K562 (cell line): ENCODE results near the gene ERVH48-1. TPM values are rescaled to one million over a fixed set of nuclear protein-coding genes. Genes with fewer than 3 reads are reported as not detected.
"Not testable (repeated sequence)": the region's sequence is repeated elsewhere in the genome, so short reads cannot be mapped to it uniquely, and the experiment has no call there.

Experiments used
- ATAC-seq: fragments of 200-7000 bp; cut with Tn5 transposase; 3 replicates; pipeline ENCODE4 v1.9.1; 2020; ENCODE audit warnings: moderate library complexity
- BruUV-seq: library from RNA; stranded (reverse); fragments of 400-500 nt; replicated peaks from 2 replicates; lab custom pipeline; 2021; lab: Mats Ljungman, UMichigan
- CTCF ChIA-PET: fragments of 300-600 bp; formaldehyde crosslinking; extraction: SDS; loops from one replicate; lab custom pipeline; 2021; ENCODE audit warnings: low intra/inter-chr PET ratio; lab: Yijun Ruan, JAX
- POLR2A ChIA-PET: fragments of 300-600, 350-650 bp; sonication (Branson Sonifier 250); formaldehyde crosslinking; extraction: SDS; loops from one replicate; lab custom pipeline; 2021; ENCODE audit warnings: antibody characterized with exemption, inconsistent platforms; lab: Yijun Ruan, JAX
- DNase-seq, 4 experiments: peaks; one replicate each; pipeline versions ENCODE4 v3.0.0 to v3.0.0-alpha.2; 2011 to 2018; ENCODE audit warnings: low spot score in 3 of 4, mixed read lengths in 3 of 4; ENCODE audit errors: extremely low read depth in 1 of 4
- FAIRE-seq: peaks from 2 replicates; lab custom pipeline; 2011; peaks lifted over from hg19 to GRCh38; lab: Jason Lieb, UNC
- H2AFZ ChIP-seq: 2 replicates; pipeline ENCODE4 v1.6.0; 2011; ENCODE audit warnings: low read depth, low read length, control low read depth, inconsistent platforms
- H3K27ac ChIP-seq: fragments of 200-600 bp; 3 replicates; pipeline ENCODE4 v1.8.0; 2011; ENCODE audit warnings: low read depth, mild to moderate bottlenecking, control low read depth, inconsistent platforms, low read length, moderate library complexity, mixed read lengths; ENCODE audit errors: extremely low read depth
- H3K27me3 ChIP-seq, 2 experiments: fragments of 300-600 bp in 1 of 2; 2 replicates in 1 of 2; 3 replicates in 1 of 2; pipeline versions ENCODE4 v1.6.0 to v1.8.0; 2011; ENCODE audit warnings: inconsistent platforms in 2 of 2, low read length in 2 of 2, mild to moderate bottlenecking in 1 of 2, mixed read lengths in 1 of 2, moderate library complexity in 1 of 2; ENCODE audit not compliant: control insufficient read depth in 2 of 2, insufficient read depth in 2 of 2
- H3K36me3 ChIP-seq: fragments of 300-600 bp; 3 replicates; pipeline ENCODE4 v1.8.0; 2011; ENCODE audit warnings: mild to moderate bottlenecking, low read length, inconsistent platforms; ENCODE audit not compliant: control insufficient read depth, insufficient read depth
- H3K4me1 ChIP-seq, 2 experiments: fragments of 200-600 bp in 1 of 2; replicated peaks in 1 of 2; 2 replicates in 1 of 2; 3 replicates in 1 of 2; pipeline versions ENCODE4 v1.5.1 to v1.8.0; 2011; ENCODE audit warnings: inconsistent platforms in 2 of 2, low read length in 2 of 2, mild to moderate bottlenecking in 1 of 2, mixed read lengths in 1 of 2, moderate library complexity in 1 of 2; ENCODE audit not compliant: control insufficient read depth in 2 of 2, insufficient read depth in 2 of 2
- H3K4me2 ChIP-seq: 2 replicates; pipeline ENCODE4 v1.6.1; 2011; ENCODE audit warnings: low read length, control low read depth, inconsistent platforms, mixed read lengths; ENCODE audit not compliant: insufficient read depth
- H3K4me3 ChIP-seq: fragments of 200-600 bp; sonication (generic), shearing (Covaris generic); 2 replicates; pipeline ENCODE4 v1.5.1; 2016; ENCODE audit warnings: control low read depth, inconsistent platforms
- H3K79me2 ChIP-seq: fragments of 200-600 bp; 3 replicates; pipeline ENCODE4 v1.8.0; 2011; ENCODE audit warnings: low read length, inconsistent platforms; ENCODE audit not compliant: control insufficient read depth, insufficient read depth
- H3K9ac ChIP-seq, 2 experiments: 2 replicates each; pipeline versions ENCODE4 v1.6.0 to v1.6.1; 2011; ENCODE audit warnings: low read depth in 2 of 2, low read length in 2 of 2, control low read depth in 1 of 2, inconsistent platforms in 1 of 2, mild to moderate bottlenecking in 1 of 2, mixed read lengths in 1 of 2; ENCODE audit not compliant: insufficient read depth in 1 of 2
- H3K9me1 ChIP-seq: one replicate; pipeline ENCODE4 v1.6.0; 2011; ENCODE audit warnings: inconsistent platforms, mild to moderate bottlenecking, low read length, moderate library complexity; ENCODE audit not compliant: control insufficient read depth, insufficient read depth
- H3K9me3 ChIP-seq: replicated peaks from 2 replicates; pipeline ENCODE4 v1.5.1; 2011; ENCODE audit warnings: low read depth, low read length, inconsistent platforms; ENCODE audit not compliant: control insufficient read depth, insufficient read depth
- H4K20me1 ChIP-seq: replicated peaks from 2 replicates; pipeline ENCODE4 v1.6.1; 2011; ENCODE audit warnings: low read length, inconsistent platforms, mixed read lengths; ENCODE audit not compliant: control insufficient read depth, insufficient read depth
- ATF7 ChIP-seq: fragments of 450-650 bp; IDR thresholded peaks from 2 replicates; pipeline ENCODE4 v1.7.1; 2014; ENCODE audit warnings: mild to moderate bottlenecking, moderate library complexity
- CBFA2T2 ChIP-seq: fragments of 450-650 bp; conservative IDR thresholded peaks from 2 replicates; pipeline ENCODE4 v1.6.1; 2017; ENCODE audit warnings: mild to moderate bottlenecking
- CEBPG ChIP-seq, 3 experiments: fragments of 200-800 bp in 1 of 3; sonication (Bioruptor generic) in 1 of 3; sonication (generic) in 1 of 3; formaldehyde crosslinking in 1 of 3; IDR thresholded peaks in 2 of 3; conservative IDR thresholded peaks in 1 of 3; 2 replicates each; pipeline versions ENCODE4 v1.6.1 to v1.8.0; 2016 to 2022; ENCODE audit warnings: missing compliant biosample characterization in 2 of 3, missing genetic modification characterization in 2 of 3, mild to moderate bottlenecking in 1 of 3, missing genetic modification reagents in 1 of 3
- DACH1 ChIP-seq: fragments of 450-650 bp; IDR thresholded peaks from 2 replicates; pipeline ENCODE4 v1.6.1; 2018; ENCODE audit not compliant: partially characterized antibody
- HDAC1 ChIP-seq, 2 experiments: fragments of 450-650 bp; IDR thresholded peaks; 2 replicates each; pipeline ENCODE4 v1.6.1; 2016 to 2017; ENCODE audit warnings: inconsistent platforms in 1 of 2, mild to moderate bottlenecking in 1 of 2, moderate library complexity in 1 of 2
- NR2C1 ChIP-seq, 2 experiments: fragments of 450-650 bp; IDR thresholded peaks; 2 replicates each; pipeline ENCODE4 v1.6.1; 2017; ENCODE audit warnings: mild to moderate bottlenecking in 2 of 2, antibody characterized with exemption in 1 of 2, inconsistent platforms in 1 of 2, missing compliant biosample characterization in 1 of 2, missing genetic modification characterization in 1 of 2
- NR2C2 ChIP-seq, 2 experiments: fragments of 200-800 bp in 1 of 2; sonication (Bioruptor generic) in 1 of 2; sonication (generic) in 1 of 2; formaldehyde crosslinking in 1 of 2; IDR thresholded peaks; 2 replicates each; pipeline versions ENCODE4 v1.6.1 to v1.8.0; 2016 to 2022; ENCODE audit warnings: mild to moderate bottlenecking in 1 of 2, missing compliant biosample characterization in 1 of 2, missing genetic modification characterization in 1 of 2, missing genetic modification reagents in 1 of 2
- NRF1 ChIP-seq, 2 experiments: fragments of 450-650 bp; IDR thresholded peaks in 1 of 2; conservative IDR thresholded peaks in 1 of 2; 2 replicates each; pipeline ENCODE4 v1.6.1; 2014; ENCODE audit warnings: mild to moderate bottlenecking in 2 of 2
- RCOR1 ChIP-seq, 2 experiments: IDR thresholded peaks; 2 replicates each; pipeline ENCODE4 v1.6.1; 2012; ENCODE audit warnings: low read depth in 2 of 2, low read length in 2 of 2, borderline replicate concordance in 1 of 2, improper control_type of control experiment in 1 of 2
- SMARCA4 ChIP-seq: fragments of 450-650 bp; IDR thresholded peaks from 2 replicates; pipeline ENCODE4 v1.6.1; 2016
- TCF3 ChIP-seq: sonication (generic); formaldehyde crosslinking; IDR thresholded peaks from 2 replicates; pipeline ENCODE4 v1.4.0; 2020; ENCODE audit warnings: mild to moderate bottlenecking, missing genetic modification reagents
- TEAD4 ChIP-seq, 2 experiments: sonication (generic) in 1 of 2; formaldehyde crosslinking in 1 of 2; IDR thresholded peaks; 2 replicates each; pipeline versions ENCODE4 v1.6.1 to v1.8.0; 2012 to 2022; ENCODE audit warnings: borderline replicate concordance in 1 of 2, inconsistent platforms in 1 of 2, low read length in 1 of 2, mild to moderate bottlenecking in 1 of 2, missing genetic modification reagents in 1 of 2
- WGBS: fragments of 100-300 bp; shearing (Covaris generic); methylation state at CpG from one replicate; pipeline ENCODE4 v1.1.6; 2016; ENCODE audit warnings: low coverage, mixed read lengths; ENCODE audit not compliant: insufficient coverage; ENCODE audit errors: missing lambda C conversion rate; 5-methylcytosine and 5-hydroxymethylcytosine counted together
- in situ Hi-C: fragments of 300-500 bp; cut with MboI; formaldehyde crosslinking; loops from 4 replicates; pipeline ENCODE4 v1.15.0; 2018; ENCODE audit warnings: inconsistent platforms, mixed read lengths
- intact Hi-C: fragments of 100-400 bp; cut with micrococcal nuclease; formaldehyde crosslinking; loops from 2 replicates; pipeline ENCODE4 v1.14.2; 2022
- polyA plus RNA-seq, 8 experiments: library from polyadenylated mRNA; depleted of rRNA in 4 of 8; stranded (reverse) in 5 of 8; unstranded in 3 of 8; fragments of >200 nt; fragmentation: Nextera tagmentation in 2 of 8; fragmentation: Illumina TruSeq in 1 of 8; extraction: Ambion mirVana in 2 of 8; extraction: Trizol in 1 of 8; gene quantifications; 2 replicates each; pipeline versions ENCODE4 v1.2.1 to v1.2.3, GENCODE V29; 2011 to 2014; ENCODE audit warnings: inconsistent platforms in 1 of 8, missing spikeins in 1 of 8
- total RNA-seq, 7 experiments: library from RNA; depleted of rRNA in 6 of 7; stranded (reverse); fragments of >200 nt in 6 of 7; fragmentation: Illumina TruSeq in 2 of 7; extraction: Trizol in 2 of 7; gene quantifications; 2 replicates each; pipeline versions ENCODE4 v1.2.1 to v1.2.3, GENCODE V29; 2011 to 2021; ENCODE audit warnings: low replicate concordance in 1 of 7
- TF ChIP-seq, protein P1 (sequence below): fragments of 200-800 bp; sonication (Bioruptor generic); IDR thresholded peaks from 2 replicates; pipeline ENCODE4 v1.6.1; 2017; ENCODE audit warnings: missing genetic modification characterization, missing compliant biosample characterization
- TF ChIP-seq, protein P2 (sequence below): sonication (generic); formaldehyde crosslinking; IDR thresholded peaks from 2 replicates; pipeline ENCODE4 v1.8.0; 2022; ENCODE audit warnings: missing genetic modification reagents, mild to moderate bottlenecking, moderate library complexity, borderline replicate concordance
- TF ChIP-seq, protein P3 (sequence below): sonication (generic); IDR thresholded peaks from 2 replicates; pipeline ENCODE4 v1.6.1; 2016

Gene ERVH48-1
- total and polyA plus RNA-seq, 9 of the 15 experiments (the other 6 are each of a cell fraction or from before 2014, with no cell fraction given) = 0.08 to 0.49 (median 0.16) TPM; not detected in 3

DNA sequence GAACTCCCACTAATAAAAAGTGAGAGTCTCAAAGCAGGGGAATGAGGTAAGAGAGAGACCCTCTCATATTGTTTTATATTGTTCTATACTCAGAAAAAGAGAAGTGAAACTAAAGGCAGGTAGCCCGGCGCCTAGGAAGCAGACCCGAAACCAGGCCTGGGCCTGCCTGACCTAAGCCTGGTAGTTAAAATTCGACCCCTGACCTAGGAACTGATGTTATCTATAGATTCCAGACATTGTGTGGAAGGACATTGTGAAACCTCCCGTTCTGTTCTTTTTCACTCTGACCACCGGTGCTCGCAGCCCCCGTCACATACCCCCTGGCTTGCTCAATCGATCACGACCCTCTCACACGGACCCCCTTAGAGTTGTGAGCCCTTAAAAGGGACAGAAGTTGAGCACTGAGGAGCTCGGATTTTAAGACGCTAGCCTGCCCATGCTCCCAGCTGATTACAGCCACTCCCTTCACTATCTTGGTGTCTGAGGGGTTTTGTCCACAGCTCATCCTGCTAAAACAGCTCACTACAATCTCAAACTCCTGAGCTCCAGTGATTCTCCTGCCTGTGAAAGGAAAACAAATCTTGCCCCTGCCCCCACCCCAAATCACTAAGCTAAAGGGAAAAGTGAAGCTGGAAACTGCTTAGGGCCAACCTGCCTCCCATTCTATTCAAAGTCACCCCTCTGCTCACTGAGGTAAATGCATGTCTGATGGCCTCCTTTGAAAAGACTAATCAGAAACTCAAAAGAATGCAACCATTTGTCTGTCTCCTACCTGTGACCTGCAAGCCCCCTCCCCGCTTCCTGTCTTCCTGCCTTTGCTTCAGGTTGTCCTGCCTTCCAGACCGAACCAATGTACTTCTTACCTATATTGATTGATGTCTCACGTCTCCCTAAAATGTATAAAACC lies 11.9 kb upstream of the ERVH48-1 start:
- H3K79me2 ChIP-seq; H3K9ac ChIP-seq; H4K20me1 ChIP-seq; H3K9me3 ChIP-seq; FAIRE-seq; H3K4me2 ChIP-seq; H3K9me1 ChIP-seq; BruUV-seq; in situ Hi-C loops; H3K27ac ChIP-seq; H2AFZ ChIP-seq; H3K27me3 ChIP-seq; intact Hi-C loops; H3K4me3 ChIP-seq; H3K36me3 ChIP-seq; CTCF ChIA-PET; TF ChIP-seq NR2C2 (CRISPR knock-in tag; IDR thresholded peaks at IDR 0.05); CEBPG (CRISPR knock-in tag; IDR thresholded peaks at IDR 0.05); TEAD4 (CRISPR knock-in tag; IDR thresholded peaks at IDR 0.05; ENCODE audit: borderline replicate concordance): not testable (repeated sequence)
- 18% methylated on average over 16 of the region's 16 CpGs for WGBS
- peak; percentile 67 for ATAC-seq
- DNase-seq = peak in 1 of 4 experiments; percentile 48
- H3K4me1 ChIP-seq = peaks cover 9 to 12% of the 10 kb centered on the region in 2 experiments; a peak in 4 of 5 replicates
- POLR2A ChIA-PET = interaction anchor here (1.2 to 1.3 kb wide), 2 partner anchors 8 to 18 kb away, joined by 3 to 5 read pairs; no protein-coding TSS in a partner anchor
- peak; percentile 76; the same call in 1 of the 2 replicates for TF ChIP-seq NR2C1 (IDR thresholded peaks at IDR 0.05)
- TF ChIP-seq NR2C1 (tag; IDR thresholded peaks at IDR 0.05) = peak; percentile 85
- TF ChIP-seq, protein P1, sequence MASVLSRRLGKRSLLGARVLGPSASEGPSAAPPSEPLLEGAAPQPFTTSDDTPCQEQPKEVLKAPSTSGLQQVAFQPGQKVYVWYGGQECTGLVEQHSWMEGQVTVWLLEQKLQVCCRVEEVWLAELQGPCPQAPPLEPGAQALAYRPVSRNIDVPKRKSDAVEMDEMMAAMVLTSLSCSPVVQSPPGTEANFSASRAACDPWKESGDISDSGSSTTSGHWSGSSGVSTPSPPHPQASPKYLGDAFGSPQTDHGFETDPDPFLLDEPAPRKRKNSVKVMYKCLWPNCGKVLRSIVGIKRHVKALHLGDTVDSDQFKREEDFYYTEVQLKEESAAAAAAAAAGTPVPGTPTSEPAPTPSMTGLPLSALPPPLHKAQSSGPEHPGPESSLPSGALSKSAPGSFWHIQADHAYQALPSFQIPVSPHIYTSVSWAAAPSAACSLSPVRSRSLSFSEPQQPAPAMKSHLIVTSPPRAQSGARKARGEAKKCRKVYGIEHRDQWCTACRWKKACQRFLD (CRISPR knock-in tag) = 0 out of 2 replicates have a peak, but pooled peaks have one; percentile 77
- peak; percentile 57 to 66 for TF ChIP-seq NRF1 (conservative IDR thresholded peaks at IDR 0.05 in 1 of 2, IDR thresholded peaks at IDR 0.05 in 1 of 2)
- TF ChIP-seq, protein P2, sequence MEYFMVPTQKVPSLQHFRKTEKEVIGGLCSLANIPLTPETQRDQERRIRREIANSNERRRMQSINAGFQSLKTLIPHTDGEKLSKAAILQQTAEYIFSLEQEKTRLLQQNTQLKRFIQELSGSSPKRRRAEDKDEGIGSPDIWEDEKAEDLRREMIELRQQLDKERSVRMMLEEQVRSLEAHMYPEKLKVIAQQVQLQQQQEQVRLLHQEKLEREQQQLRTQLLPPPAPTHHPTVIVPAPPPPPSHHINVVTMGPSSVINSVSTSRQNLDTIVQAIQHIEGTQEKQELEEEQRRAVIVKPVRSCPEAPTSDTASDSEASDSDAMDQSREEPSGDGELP = peak; percentile 85
- peak; percentile 11; the same call in 1 of the 2 replicates for TF ChIP-seq ATF7
- TF ChIP-seq CBFA2T2 = peak; percentile 52
- peak; percentile 43 for TF ChIP-seq DACH1
- TF ChIP-seq, protein P3, sequence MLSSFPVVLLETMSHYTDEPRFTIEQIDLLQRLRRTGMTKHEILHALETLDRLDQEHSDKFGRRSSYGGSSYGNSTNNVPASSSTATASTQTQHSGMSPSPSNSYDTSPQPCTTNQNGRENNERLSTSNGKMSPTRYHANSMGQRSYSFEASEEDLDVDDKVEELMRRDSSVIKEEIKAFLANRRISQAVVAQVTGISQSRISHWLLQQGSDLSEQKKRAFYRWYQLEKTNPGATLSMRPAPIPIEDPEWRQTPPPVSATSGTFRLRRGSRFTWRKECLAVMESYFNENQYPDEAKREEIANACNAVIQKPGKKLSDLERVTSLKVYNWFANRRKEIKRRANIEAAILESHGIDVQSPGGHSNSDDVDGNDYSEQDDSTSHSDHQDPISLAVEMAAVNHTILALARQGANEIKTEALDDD = 0 out of 2 replicates have a peak, but pooled peaks have one; percentile 18
- TF ChIP-seq SMARCA4 = 0 out of 2 replicates have a peak, but pooled peaks have one; percentile 34
- peak; percentile 91 for TF ChIP-seq NR2C2 (tag; IDR thresholded peaks at IDR 0.05)
- peak in 1 of 2 experiments; percentile 86; a peak in 2 of 4 replicates for TF ChIP-seq RCOR1 (IDR thresholded peaks at IDR 0.05; ENCODE audit: borderline replicate concordance in 1 of 2, low read depth in 2 of 2, low read length in 2 of 2)
- TF ChIP-seq CEBPG (tag; conservative IDR thresholded peaks at IDR 0.05 in 1 of 2, IDR thresholded peaks at IDR 0.05 in 1 of 2) = 0 out of 4 replicates have a peak, but pooled peaks of 1 of the 2 experiments have one; percentile 9
- peak; percentile 55 for TF ChIP-seq TCF3
- 0 out of 2 replicates have a peak, but pooled peaks have one; percentile 4 for TF ChIP-seq TEAD4 (IDR thresholded peaks at IDR 0.05; ENCODE audit: low read length)
- peak in 1 of 2 experiments; percentile 78; a peak in 2 of 4 replicates for TF ChIP-seq HDAC1 (IDR thresholded peaks at IDR 0.05)
